ENCODE results near the gene M6PR. TPM values are rescaled to one million over a fixed set of nuclear protein-coding genes. Genes with fewer than 3 reads are reported as not detected.

M6PR gene
- total RNA-seq = 100 to 1,000 TPM; 348 to 651 TPM

GRCh38 chr12:8949342-8950220 is at the start of gene M6PR:
Gene M6PR (minus strand): TSS chr12:8949645. CDS start chr12:8946404, 3,241 bp downstream.

GRCh38 chr12:8989413-8989812 is 40.0 kb upstream of the M6PR start, which contains the start of gene KLRG1:
Gene KLRG1 (plus strand): TSS chr12:8989546. CDS start chr12:8989636, 90 bp downstream.

GRCh38 chr12:8914033-8914715 is 35.3 kb downstream of the M6PR start, which contains the start of gene PHC1:
Gene PHC1 (plus strand): TSS chr12:8914509. CDS start chr12:8917678, 3,169 bp downstream.

Other genes with a start within 250 kb of the M6PR start
- under 1 TPM in 1 of 2 donors, not detected in 1; under 0.01 TPM for gene A2ML1, start 127.0 kb downstream of the M6PR start, total RNA-seq
- gene PHC1, start 35.1 kb downstream of the M6PR start, total RNA-seq = 10 to 100 TPM; 16.5 to 28.0 TPM
- 1 to 10 TPM; 1.7 to 3.0 TPM for gene KLRG1, start 39.9 kb upstream of the M6PR start, total RNA-seq
- 10 to 100 TPM in 1 of 2 donors, 1 to 10 TPM in 1; 7.6 to 29.6 TPM for gene A2M, start 166.3 kb upstream of the M6PR start, total RNA-seq

Data from melanocyte of skin (primary cell).